Transverse colon (tissue), 3 donors: Measurements from ENCODE around the gene MYZAP.

Source experiments
- CTCF ChIP-seq, 5 experiments: fragments of 200-600 bp in 3 of 5; fragments of 450-650 bp in 2 of 5; sonication (generic) in 3 of 5; IDR thresholded peaks; 1 replicate in 2 of 5; 2 replicates in 3 of 5; pipeline ENCODE4 v1.5.1; 2016 to 2017; ENCODE audit warnings: antibody characterized with exemption in 5 of 5, inconsistent platforms in 3 of 5, mild to moderate bottlenecking in 2 of 5, moderate library complexity in 1 of 5
- POLR2A ChIP-seq: fragments of 450-650 bp; IDR thresholded peaks from one replicate; pipeline ENCODE4 v1.6.1; 2016; ENCODE audit warnings: antibody characterized with exemption, mild to moderate bottlenecking, moderate library complexity

- TF ChIP-seq CTCF (IDR thresholded peaks at IDR 0.05) (no peak), POLR2A (no peak)
These were observed 129.2 kb downstream of the MYZAP start for GRCh38 chr15:57720867-57721266.
